HG02885 (cell line): ENCODE data around the gene ADISSP.
A peak's percentile ranks its signal among the peaks of the same experiment; 100 is the strongest.

ENCODE experiments used
- ATAC-seq: cut with Tn5 transposase; IDR thresholded peaks from one replicate; pipeline ENCODE4 v1.9.1; 2021; ENCODE audit warnings: mild to moderate bottlenecking; ENCODE audit not compliant: unreplicated experiment, poor library complexity

Gene ADISSP

DNA sequence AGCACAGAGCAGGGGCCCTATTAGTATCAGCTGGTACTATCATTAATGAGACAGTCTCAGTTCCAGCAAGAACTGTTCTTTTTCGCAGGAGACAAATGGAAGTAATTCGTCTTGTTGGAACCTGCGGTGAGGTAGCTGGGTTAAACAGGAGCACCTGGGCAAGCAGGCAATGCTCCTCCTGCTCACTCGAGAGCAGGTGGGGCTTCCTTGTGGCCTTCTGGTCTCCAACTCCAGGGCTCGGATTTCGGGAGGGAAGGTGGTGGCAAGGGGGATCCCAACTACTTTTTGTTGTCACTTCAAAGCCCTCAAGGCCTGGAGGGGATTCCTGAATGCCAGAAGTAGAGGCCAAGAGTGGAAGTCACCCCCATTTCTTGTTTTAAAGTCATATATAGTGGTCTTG is 15.0 kb upstream of the ADISSP start:
- ATAC-seq: no peak

DNA sequence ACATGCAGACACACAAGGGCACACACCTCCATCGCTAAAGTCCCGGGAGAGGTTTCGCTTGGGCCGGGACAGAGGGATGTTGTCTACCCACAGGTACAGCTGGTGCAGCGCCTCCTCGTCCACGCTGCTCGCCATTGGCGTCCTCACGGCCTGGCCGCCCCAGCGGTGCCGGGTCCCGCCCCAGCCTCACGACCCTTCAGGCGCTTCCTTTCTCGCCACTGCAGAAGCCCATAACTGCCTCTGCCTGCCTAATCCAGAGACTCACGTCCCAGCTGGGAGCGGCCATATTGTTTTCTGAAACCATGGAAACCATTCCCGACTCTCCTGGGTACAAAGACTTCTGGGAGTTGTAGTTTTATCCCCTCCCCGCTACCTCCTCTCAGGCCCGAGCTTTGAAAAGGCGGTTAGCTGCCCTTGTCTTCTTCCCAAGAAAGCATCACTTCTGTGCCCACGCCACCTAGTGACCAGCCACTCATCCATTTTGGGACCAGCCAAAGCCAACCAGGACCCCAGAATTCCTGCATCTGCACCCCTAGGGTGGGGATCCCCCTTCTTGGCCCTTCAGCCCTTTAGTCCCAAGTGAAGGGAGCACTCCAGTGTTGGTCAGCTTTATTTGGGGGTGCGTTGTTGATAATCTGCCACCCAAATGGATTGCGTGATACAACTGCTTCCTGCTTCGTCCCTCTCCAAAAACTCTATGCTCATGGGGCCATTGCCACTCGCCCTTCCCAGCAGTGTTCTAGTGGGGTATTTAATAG is 13.8 kb upstream of the ADISSP start, which contains the start of gene SPEF1:
Gene SPEF1 (minus strand): TSS at position 296 of the 758 bp plus-strand sequence. CDS start 161 bp downstream, at position 135.
- peak; percentile 65 for ATAC-seq

DNA sequence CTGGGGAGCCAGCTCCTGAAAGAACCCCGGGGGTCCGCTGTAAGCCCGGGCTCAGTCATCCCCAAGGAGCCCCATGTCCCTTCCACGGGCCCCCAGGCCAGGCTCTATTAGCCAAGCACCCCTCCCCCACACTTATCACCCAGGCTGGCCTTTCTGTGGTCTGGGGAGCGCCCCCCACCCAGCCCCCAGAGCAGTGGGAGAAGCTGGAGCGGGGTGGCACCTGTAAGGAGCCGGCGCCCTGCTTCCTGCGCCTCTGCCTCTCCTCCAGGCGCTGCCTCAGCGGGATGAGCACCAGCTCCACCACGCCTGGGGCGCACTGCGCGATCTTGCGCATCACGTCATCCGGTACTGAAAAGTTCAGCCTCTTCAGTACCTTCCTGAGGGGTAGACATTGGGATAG is 11.4 kb upstream of the ADISSP start:
- ATAC-seq: no peak

DNA sequence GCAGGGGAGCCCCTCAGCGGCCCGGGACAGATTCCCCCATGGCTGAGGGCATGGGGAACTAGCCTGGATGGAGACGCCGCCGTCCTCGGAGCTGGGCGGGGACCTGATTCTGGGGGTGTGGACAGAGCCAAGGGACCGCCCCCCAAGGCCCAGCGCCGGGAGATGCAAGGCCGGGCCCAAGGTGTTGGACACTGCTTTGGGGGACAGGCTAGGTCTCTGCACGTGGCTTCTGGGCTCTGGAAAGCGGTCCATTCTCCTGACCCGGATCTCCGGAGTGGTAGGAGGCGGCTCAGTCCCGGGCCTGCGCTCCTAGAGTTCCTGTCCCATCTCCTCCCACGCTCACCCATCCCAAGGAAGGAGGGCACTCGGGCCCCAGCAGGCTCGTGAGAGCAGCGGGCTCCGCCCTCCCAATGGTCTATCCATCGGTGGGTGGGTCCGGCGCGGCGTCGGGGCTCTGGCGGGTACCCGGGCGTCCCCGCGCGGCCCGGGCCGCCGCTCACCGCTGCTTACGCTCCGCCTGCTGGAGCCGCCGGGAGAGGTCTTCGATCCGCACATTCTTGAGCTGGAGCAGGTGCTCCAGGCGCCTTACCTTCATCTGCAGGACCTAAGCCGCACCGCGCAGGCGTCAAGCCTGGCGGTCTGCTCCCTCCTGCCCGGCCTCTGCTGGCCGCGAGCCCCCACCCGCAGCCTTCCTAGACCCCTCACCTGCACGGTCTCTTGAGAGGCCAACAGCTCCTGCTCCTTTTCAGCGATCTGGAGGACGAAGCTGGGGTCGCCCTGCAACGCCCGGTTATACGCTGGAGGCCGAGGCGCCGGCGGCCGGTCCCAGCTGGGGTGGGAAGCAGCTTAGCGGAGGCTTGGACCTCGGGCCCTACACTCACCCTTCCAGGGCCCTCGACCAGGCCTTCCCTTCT is 10.4 kb upstream of the ADISSP start:
- ATAC-seq: no peak

GRCh38 chr20:3777381-3777715 is 9.8 kb upstream of the ADISSP start:
- ATAC-seq: no peak

DNA sequence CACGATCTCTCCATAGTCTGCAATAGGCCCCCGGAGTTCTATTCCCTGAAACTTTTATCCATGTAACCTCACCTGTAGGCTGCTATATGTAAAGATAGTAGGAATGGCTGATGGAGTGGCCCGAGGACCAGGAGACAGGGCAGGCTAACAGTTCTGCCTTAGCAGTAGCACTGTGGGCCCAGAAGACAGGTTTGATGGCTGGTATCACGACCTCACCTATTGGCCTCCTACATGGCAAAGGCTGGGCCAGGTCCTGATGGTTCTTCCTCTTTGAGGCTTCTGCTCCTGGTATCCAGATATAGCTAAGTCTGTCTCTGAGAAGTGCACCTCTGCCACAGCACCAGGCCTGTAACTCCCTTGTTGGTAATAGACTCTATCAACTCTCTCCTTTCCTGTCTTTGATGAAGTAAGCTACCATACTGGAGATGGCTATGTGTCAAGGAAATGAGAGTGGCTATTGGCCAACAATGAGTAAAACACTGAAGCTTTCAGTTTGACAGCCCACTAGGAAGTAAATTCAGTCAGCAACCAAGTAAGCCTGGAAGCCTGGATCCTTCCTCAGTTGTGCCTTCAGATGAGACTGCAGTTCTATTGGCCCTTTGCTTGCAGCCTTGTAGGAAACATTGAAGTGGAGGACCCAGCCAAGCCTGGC is 8.0 kb upstream of the ADISSP start:
- ATAC-seq: no peak

- no peak for ATAC-seq
These were observed 4.1 kb upstream of the ADISSP start for GRCh38 chr20:3771552-3772058.

GRCh38 chr20:3768342-3769130 is 983 bp upstream of the ADISSP start:
- ATAC-seq: peak; percentile 34

GRCh38 chr20:3767110-3767426 is 485 bp downstream of the ADISSP start:
- ATAC-seq: no peak

GRCh38 chr20:3766422-3767109 is 987 bp downstream of the ADISSP start:
- ATAC-seq: no peak

DNA sequence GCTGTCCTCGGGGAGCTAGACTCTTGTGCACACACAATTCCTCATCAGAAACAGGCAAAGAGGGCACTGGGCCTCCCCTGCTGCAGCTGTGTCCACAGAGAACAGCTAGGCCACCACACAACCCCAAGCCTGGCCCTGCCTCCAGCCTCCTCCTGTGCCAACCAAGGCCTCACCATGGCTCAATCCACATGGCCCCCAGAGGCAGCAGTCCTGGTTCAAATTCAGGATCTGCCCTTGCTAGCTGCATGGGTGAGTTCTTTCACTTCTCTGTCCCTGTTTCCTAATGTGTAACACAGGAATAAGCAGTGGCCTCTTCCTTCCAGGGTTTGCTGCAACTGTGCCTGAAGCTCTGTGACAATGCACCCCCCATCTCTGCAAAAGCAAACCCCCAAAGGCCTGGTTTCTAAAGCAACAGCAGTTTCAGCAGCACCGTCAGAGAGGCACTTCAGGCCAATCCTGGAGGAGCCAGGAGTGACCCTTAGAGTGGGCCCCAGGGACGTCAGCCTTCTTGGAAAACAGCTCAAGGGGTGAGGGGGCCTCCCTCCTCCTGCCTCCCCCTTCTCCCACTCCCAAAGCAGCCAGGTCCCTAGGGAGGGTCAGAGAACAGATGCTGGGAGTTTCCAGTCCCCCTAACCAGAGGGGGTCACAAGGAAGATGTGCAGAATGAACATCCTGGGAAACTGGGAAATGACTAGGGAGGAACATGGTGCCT is 2.2 kb downstream of the ADISSP start:
- ATAC-seq: no peak

- no peak for ATAC-seq
These were observed 2.9 kb downstream of the ADISSP start for GRCh38 chr20:3764659-3765058.

DNA sequence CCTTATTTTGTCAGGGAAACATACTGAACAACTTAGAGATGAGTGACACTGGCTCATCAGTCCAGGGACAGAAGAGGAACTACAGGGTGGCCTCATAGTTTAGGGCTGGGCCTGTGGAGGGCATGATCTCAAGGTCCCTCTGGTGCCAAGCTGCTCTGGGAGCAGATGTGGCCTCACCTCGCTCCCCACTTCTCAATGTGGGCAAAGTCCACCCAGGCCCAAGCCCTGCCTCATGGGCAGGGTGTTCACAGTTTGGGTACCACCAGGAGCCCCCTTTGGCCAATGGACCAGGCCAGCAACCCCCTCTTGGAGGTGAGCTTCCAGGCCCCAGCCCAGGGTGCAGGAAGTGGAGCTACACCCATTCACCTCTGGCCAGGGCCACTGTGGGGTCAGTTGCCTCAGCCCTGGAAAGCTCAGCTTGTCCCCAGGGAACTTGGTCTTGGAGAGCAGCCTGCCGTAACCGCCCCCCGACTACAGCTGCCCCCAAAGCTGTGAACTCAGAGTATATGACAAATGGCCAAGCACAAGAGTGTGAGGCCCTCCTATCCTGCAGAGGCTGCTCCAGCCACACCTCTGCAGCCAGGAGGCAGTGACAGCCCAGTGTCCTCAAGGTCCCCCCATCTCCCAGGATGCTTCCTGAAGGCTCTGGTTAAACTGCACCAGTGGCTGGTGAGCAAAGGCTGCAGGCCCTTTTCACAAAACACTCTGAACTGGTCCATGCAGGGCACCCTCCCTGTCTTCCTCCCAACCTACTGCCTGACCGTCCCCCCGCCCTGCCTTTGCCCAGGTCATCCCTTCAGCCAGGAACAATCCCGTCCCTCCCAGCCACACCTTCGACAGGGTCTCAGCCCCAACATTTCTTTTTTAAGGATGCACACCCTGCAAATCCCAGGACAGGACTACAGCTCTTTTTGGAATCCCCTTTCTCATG is 3.6 kb downstream of the ADISSP start:
- no peak for ATAC-seq

DNA sequence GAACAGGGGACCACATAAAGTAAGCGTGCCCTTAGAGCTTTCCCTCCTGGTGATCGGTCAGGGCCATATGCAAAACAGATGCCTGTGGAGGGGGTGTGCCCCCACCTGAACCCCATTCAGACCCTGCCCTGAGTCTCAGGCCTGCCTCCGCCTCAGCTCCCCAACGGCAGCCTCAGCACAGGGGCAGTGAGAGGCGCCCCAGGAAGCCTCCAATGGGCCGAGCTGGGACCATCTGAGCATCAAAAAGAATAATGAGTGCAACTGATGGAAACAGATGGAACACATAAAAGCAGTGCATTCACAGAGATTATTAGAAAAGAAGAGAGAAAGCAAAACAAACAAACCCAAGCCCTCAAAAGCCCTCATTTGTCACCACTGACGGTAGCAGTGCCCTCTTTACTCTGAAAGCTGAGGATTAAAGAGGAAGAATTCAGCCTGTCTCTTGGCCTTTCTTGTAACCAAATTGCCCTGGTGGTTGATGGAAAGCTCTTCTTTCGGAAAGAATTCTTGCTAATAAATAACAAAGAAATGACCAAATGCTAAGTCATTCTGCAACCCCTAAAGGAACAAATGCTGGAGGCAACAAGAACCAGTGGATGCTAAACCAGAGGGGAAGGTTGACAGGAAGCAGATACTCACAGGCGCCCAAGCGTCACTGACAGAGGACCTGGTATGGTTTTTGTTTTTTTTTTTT is 6.8 kb downstream of the ADISSP start:
- ATAC-seq: no peak

GRCh38 chr20:3759884-3760283 is 7.7 kb downstream of the ADISSP start:
- ATAC-seq: no peak

- no peak for ATAC-seq
These were observed 8.2 kb downstream of the ADISSP start for GRCh38 chr20:3759316-3759823.

DNA sequence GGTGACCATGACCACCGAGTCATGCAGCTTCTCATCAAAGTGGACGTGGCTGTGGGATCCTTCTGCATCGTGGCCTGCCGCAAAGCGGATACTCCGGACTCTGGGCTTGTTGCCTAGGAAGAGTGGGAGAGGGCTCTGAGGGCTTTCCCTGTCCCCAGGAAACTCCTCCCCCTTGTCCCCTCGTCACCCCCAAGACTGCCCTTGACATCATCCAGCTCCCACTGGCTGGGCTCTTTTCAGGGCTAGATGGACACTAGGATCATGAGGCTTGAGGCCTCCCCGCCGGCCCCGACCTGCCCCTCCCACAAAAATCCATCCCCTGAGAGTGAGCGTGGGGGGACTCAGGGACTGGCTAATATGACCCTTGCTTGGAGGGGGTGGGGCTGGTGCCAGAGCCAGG is 9.0 kb downstream of the ADISSP start:
- ATAC-seq: no peak
